Fibroblast of pulmonary artery (primary cell): ENCODE data around the gene ATXN2L.

Experiments
- DNase-seq: peaks from one replicate; pipeline ENCODE4 v3.0.0-alpha.2; 2010; ENCODE audit warnings: low read depth
- H3K4me3 ChIP-seq: replicated peaks from 2 replicates; pipeline ENCODE4 v1.5.1; 2011; ENCODE audit warnings: low read depth, mild to moderate bottlenecking, control low read depth, low read length, moderate library complexity
- TF ChIP-seq, protein P1 (sequence below): IDR thresholded peaks from 2 replicates; pipeline ENCODE4 v1.5.1; 2011; ENCODE audit warnings: mild to moderate bottlenecking, control low read depth, low read length, inconsistent platforms; ENCODE audit errors: missing control alignments

The ATXN2L gene

DNA sequence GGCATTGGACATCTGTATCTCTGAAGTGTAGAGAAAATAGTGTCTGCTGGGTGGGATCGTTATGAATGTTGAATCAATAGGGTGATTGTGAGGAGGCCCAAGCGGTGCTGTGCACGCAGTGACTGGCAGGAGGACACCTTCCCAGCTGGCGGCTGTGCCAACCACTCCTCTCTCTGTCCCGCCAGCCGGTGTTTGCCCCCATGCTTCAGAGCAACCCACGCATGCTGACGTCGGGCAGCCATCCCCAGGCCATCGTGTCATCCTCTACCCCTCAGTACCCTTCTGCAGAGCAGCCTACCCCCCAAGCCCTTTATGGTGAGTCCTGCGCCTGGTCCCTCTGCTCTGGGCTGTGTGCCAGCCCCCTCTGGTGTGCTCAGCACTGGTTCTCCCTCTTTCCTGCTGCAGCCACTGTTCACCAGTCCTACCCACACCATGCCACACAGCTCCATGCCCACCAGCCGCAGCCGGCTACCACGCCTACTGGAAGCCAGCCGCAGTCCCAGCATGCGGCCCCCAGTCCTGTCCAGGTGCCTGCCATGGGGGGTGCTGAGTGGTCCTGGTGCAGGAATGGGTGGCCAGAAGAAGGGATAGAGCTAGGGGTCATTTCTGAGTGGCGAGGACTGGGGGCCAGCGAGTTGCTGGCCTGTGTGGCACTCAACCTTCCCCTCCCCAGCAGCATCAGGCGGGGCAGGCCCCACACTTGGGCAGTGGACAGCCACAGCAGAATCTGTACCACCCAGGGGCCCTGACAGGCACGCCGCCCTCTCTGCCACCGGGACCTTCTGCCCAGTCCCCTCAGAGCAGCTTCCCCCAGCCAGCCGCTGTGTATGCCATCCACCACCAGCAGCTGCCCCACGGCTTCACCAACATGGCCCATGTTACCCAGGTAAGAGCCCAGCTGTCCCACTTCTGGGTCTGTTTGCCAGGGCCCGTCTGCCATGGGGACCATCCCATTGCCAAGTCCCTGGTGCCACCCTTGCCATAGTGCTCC lies 12.4 kb downstream of the ATXN2L start:
- H3K4me3 ChIP-seq: no peak overlapping the region
- DNase-seq: no peak
- TF ChIP-seq, protein P1, sequence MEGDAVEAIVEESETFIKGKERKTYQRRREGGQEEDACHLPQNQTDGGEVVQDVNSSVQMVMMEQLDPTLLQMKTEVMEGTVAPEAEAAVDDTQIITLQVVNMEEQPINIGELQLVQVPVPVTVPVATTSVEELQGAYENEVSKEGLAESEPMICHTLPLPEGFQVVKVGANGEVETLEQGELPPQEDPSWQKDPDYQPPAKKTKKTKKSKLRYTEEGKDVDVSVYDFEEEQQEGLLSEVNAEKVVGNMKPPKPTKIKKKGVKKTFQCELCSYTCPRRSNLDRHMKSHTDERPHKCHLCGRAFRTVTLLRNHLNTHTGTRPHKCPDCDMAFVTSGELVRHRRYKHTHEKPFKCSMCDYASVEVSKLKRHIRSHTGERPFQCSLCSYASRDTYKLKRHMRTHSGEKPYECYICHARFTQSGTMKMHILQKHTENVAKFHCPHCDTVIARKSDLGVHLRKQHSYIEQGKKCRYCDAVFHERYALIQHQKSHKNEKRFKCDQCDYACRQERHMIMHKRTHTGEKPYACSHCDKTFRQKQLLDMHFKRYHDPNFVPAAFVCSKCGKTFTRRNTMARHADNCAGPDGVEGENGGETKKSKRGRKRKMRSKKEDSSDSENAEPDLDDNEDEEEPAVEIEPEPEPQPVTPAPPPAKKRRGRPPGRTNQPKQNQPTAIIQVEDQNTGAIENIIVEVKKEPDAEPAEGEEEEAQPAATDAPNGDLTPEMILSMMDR: no peak

DNA sequence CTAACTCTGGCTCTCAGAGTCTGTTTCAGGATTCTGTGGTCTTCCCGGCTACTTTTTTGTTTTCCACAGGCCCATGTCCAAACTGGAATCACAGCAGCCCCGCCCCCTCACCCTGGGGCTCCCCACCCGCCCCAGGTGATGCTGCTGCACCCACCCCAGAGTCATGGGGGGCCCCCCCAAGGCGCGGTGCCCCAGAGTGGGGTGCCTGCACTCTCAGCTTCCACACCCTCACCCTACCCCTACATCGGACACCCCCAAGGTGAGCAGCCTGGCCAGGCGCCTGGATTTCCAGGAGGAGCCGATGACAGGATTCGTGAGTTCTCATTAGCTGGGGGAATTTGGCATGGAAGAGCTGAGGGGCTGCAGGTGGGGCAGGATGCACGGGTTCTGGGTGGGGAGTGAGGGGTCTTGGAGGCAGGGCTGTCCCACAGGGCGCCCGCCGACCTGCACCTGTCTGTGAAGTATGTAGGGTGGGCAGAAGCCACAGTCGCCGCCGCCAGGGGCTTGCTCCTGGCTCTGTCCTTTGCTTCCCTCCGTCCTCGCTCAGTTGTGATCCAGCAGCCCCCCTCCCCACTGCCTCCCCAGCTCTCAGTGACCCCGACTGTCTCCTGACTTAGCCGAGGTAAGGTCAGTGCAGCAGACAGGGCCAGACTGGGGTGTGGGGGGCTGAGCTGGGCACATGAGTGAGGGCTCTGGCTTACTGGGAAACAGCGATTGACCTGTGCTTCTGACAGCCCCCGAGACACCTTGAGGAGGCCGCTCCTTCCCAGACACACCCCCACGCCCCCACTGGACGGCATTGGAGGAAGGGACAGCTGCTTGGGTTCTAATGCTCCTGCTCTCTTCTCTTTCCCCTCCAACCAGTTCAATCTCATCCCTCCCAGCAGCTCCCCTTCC lies 13.3 kb downstream of the ATXN2L start:
- no peak for DNase-seq
- TF ChIP-seq, protein P1: no peak
- H3K4me3 ChIP-seq: no peak overlapping the region

- no peak overlapping the region for H3K4me3 ChIP-seq
- TF ChIP-seq, protein P1: no peak
- DNase-seq: no peak
Observed at GRCh38 chr16:28836761-28837064, 13.9 kb downstream of the ATXN2L start.

GRCh38 chr16:28837672-28838557 lies 15.1 kb downstream of the ATXN2L start:
- DNase-seq: no peak
- no peak overlapping the region for H3K4me3 ChIP-seq
- TF ChIP-seq, protein P1: no peak

- DNase-seq: no peak
- H3K4me3 ChIP-seq: no peak overlapping the region
- TF ChIP-seq, protein P1: no peak
Observed at GRCh38 chr16:28838558-28838918, 15.7 kb downstream of the ATXN2L start.

- no peak for DNase-seq
- TF ChIP-seq, protein P1: no peak
- no peak overlapping the region for H3K4me3 ChIP-seq
Observed at GRCh38 chr16:28839004-28839639, 16.3 kb downstream of the ATXN2L start.
